GM21515 (cell line): ENCODE results near the gene MRPL11.

ENCODE experiments used
- ATAC-seq: cut with Tn5 transposase; IDR thresholded peaks from one replicate; pipeline ENCODE4 v1.9.1; 2021; ENCODE audit not compliant: unreplicated experiment

The MRPL11 gene

DNA sequence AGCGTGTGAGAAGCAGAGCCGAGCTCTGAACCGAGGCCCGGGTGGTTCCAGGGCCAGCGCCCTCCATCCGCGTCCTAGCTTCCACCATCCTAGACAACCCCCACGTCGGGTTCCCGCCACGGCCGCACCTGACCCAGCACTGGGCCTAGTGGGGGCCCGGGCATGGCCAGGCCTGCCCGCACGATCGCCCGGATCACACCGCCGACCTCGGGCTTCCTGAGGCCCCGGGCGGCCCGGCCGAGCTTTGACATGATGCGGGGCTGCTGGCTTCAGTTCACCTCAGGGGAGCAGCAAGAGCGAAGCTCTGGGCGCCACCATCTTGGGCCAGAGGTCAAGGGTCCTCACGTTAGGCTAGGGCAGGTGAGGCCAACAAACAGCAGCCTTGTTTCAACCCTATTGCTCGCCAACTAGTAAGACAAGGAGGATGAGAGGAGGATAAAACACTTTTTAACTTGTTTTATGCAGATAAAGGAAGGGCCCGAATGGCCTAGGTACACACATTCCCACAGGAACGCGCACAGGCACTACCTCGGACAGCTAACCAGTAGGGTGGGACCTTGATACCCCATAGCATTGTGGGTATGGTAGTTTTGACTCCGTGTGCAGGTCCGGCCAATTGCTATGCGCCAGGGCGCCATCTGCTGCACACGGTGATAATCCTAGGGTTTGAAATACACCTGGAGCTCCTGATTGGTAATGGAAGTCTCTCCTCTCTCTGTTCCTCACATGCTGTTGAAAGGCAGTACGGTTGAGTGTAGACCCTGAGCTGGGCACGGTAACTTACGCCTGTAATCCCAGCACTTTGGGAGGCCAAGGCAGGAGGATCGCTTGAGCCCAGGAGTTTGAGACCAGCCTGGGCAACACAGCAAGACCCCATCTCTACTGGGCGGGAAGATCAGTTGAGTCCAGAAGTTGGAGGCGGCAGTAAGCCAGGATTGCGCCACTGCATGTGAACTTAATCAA is at the start of gene MRPL11:
Gene MRPL11, minus strand, starts transcription at position 345 of the 963 bp plus-strand sequence. Its CDS starts 94 bp downstream, at position 251.
- peak; percentile 93 for ATAC-seq

DNA sequence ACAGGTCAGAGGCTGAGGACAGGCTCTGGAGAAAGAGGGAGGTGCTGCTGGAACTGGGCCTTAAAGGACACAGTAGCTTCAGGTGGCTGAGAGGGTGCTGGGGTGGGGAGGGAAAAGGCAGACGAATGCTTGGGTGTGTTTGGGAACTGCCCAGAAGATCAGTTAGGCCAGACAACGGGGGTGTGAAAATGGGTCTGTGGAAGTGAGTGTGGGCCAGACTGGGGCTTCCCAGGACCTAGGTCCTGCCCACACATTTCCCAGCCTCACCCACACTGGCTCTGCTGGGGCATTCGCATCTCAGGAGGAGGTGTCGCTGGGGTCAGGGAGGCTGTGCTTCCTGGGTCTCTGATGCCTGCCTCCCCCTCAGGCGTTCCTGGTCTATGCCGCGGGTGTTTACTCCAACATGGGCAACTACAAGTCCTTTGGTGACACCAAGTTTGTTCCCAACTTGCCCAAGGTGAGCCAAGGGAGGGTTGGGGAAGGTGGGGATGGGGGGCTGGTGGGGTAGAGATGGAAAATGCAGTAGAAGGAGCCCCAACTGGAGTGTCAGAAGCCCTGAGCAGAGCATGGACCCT is 46.2 kb upstream of the MRPL11 start:
- no peak for ATAC-seq

DNA sequence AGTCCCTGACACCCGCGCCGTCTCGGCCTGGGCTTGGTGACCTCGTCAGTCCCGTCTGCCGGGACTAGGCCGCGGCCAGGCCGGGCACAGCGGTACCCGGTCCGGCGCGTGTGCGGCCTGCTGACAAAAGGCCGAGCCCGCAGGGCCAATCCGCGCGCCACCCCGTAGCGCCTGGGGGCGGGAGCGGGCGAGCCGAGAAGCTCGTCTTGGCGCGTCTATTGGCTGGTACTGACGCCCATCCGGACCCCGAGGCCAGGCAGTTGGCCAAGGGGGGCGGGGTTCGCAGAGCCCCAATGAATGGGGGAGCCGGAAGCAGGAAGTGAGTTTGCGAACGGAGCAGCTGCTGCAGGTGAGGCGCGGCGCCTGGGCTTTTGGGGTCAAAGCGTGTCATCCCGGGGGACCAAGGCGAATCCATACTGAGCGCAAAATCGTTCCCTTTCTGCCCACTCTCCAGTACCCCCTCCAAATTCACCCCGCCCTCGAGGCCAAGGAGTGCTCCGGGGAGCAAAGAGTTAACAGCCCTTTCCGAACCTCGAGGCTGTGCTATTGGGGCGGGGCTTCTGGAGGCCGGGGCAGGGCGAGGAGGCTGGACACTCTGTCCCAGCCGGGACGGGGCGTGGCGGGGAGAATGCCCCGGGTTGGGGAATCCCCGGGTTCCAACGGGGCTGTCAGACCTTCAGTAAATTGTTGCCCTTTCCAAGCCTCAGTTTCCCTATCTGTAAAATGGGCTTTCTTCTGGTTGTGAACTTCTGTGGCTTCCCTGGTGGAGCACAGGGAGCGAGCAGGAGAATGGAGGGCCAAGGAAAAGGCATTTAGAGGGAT is 41.7 kb upstream of the MRPL11 start, which contains the start of gene DPP3:
Gene DPP3, plus strand, starts transcription at position 318 of the 822 bp plus-strand sequence. CDS start 1,767 bp downstream, outside the sequence.
- peak; percentile 80 for ATAC-seq

DNA sequence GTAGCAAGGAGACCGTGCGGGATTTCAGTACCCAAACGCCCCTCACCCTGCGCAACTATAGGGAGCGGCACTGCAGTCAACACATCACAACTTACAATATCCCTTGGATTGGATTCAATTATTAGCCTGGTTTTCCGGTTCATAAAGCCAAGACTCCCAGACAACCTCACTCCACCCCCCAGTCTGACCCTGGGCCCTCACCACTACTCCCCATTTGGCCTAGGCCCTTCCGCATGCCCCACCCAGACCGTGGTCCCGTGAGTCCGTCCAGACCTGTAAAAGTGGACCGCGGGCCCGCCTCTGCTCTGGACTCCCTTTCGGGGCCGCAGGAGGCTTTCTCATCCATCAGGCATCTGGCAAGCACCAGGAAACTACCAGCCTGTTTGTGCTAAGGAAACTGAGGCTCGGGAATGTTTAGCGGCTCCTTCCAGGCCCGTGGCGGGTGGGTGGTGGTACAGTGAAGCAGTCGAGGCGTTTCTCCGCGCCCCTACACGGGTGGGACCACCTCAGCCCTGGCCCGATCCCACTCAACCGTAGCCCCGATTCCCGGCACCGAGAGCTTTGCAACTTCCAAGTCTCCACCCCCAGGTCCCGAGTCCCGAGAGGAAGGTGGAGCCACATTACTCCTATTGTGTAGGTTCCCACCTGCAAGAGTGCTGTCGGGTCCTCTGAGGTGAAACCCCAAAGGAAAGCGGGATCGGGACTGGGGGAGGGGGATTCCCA is 40.9 kb upstream of the MRPL11 start:
- no peak for ATAC-seq

GRCh38 chr11:66478729-66479393 is 40.2 kb upstream of the MRPL11 start:
- ATAC-seq: no peak

DNA sequence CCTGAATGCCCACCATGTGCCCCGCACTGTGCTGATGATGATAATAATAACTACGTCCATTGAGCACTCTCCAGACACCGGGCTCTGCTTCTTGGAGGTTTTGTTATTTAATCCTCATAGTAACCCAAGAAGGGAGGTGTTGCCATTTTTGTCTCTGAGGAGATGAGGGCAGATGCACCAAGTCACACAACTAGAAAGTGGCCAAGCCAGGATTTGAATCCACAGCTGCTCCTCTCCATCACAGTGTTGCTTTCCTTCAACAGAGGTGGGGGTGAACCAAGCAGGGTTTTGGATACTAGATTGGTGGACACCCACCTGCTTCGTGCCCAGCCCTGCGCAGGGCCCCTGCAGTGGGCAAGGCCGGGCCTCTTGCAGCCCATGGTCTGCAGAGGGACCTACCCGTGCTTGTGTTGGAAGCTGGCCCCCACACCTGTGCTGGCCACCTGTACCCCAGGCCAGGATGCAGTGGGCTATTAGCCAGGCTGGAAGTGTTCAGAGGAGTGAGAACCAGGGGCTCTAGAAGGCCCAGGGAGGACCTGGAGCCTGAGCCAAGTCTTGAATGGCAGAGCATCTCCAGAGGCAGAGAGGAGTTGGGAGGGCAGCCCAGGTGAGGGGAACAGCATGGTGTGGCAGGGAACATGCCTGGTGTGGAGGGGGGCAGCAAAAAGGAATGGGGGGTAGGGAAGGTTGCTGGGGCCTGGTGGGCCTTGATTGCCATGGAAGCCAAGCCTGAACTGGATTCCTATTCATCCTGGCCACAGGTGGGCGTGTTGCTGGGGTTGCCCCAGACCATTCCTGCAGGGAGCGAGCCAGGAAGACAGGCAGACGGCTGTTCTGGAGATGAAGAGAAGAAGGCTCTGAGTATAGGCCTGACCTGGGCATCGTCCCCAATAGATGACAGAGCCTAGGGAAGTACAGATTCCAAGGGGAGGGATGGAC is 38.9 kb upstream of the MRPL11 start:
- no peak for ATAC-seq

GRCh38 chr11:66476841-66477251 is 38.2 kb upstream of the MRPL11 start:
- no peak for ATAC-seq

DNA sequence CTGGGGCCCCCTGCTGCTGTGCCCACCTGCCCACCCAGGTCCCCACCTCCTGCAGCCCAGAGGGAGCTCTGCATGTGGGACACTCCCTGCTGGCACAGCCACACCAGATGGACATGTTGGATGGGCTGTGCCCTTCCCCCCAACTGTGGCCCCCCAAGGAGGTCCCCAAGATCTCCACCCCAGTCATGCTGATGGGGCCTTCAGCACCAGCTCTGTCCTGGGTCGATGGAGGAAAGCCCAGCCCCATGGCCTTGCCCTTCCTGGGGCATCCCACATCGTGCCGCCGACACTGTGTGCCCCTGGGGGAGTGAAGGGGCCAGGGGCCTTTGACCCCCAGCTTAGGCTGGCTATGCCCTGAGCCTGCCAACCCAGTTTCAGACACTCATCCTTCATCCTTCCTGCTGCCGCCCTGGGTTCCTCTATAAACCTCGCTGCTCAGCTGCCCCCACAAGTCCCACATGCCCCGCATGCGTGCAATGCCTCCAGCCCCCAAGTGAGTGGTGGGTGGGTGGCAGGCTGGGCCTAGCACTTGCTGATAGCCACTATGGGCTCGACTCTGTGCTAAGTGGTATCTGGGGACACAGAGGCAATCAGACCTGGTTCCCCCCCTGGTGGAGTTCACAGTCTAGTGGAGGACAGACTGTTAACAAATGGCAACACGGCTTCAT is 37.7 kb upstream of the MRPL11 start:
- no peak for ATAC-seq

DNA sequence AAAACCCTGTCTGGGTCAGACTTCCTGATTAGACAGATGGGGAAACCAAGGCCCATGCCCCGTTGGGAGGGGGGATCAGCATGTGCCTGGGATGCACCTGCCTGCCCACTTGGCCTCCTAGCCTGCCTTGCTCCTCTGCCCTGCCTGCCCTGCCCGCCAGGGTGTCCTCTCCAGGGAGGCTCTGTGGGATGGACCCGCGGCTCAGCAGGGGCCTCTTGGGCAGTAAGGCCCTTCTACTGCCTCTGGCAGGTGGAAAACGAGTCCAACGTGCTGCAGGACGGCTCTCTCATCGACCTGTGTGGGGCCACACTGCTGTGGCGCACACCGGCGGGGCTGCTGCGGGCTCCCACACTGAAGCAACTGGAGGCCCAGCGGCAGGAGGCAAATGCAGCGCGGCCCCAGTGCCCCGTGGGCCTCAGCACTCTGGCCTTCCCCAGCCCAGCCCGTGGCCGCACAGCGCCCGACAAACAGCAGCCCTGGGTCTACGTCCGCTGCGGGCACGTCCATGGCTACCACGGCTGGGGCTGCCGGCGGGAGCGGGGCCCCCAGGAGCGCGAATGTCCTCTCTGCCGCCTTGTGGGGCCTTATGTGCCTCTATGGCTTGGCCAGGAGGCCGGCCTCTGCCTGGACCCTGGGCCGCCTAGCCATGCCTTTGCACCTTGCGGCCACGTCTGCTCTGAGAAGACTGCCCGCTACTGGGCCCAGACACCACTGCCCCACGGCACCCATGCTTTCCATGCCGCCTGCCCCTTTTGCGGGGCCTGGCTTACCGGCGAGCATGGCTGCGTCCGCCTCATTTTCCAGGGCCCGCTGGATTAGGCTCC is 36.9 kb upstream of the MRPL11 start:
- no peak for ATAC-seq

DNA sequence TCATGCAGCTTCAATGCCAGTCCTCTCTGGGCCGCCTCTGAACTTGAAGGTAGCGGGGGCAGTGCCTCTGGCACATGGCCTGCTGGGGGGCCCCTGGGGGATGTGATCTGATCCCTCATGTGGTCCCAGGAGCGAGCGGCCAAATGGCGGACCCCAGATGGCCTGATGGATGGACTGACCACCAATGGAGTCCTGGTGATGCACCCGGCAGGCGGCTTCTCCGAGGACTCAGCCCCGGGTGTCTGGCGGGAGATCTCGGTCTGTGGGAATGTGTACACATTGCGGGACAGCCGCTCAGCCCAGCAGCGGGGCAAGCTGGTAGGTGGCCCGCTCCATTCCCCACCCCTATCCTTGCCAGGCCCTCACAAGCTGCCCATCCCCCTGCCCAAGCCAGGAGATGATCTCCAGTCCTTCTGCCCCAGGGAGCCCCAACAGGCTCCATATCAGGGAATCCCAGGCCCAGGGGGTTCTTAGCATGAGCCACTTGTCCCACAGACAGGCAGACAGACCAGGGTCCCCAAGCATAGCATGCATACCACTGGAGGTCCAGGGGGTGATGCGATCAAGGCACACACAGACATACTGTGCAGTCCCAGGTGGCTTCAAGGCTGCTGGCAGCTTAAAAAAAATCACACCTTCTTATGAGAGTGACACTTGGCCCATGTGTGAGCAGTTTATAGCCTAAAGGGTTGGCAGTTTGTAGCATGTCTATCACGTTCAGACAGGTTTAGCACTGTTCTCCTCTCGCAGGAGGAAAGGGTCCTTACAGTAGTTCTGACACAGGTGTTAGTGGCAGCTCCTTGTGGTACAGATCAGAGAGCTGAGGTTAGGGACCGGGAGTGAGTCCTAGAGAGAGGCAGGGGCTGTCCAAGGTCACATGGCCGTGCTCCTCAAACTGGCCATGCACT is 35.2 kb upstream of the MRPL11 start:
- no peak for ATAC-seq

DNA sequence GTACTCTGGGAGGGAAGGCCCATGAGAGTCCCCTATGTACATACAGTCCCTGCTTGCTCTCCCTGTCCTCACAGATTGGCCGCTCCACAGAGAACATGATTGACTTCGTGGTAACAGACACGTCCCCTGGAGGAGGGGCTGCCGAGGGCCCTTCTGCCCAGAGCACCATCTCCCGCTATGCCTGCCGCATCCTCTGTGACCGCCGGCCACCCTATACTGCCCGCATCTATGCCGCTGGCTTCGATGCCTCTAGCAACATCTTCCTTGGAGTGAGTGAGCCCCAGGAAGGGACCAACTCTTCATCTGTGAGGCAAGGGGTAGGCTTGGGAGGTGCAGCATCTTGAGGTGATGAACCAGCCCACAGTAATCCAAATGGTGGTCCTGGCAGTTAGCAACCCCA is 34.5 kb upstream of the MRPL11 start:
- ATAC-seq: no peak

DNA sequence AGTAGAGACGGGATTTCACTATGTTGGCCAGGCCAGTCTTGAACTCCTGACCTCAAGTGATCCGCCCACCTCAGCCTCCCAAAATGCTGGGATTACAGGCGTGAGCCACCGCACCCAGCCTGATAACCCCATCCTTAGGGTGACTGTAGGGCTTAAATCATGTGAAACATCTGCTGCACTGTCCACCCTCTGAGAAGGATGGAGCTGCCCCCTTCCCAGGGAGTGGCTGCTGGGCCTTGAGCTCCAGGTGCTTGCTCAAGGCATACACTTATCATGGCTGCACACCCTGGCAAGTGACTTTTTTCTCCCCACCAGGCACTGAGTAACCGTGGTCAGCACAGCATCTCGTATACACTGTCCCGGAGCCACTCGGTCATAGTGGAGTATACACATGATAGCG is 33.4 kb upstream of the MRPL11 start:
- no peak for ATAC-seq

DNA sequence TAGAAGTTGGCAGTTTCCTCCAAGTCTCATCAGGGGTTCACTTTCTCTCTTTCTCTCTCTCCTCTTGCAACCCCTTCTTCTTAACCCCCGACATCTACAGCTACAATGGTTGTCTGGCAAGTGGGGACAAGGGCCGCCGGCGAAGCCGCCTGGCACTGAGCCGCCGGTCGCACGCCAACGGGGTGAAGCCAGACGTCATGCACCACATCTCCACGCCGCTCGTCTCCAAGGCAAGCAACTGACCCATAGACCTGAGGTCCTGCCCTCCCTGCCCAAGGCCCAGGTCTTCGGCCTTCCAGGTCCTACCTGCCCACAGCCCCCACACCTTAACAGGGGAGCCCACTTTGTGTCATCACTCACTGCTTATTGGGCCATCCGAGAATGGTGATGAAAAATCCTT is 32.5 kb upstream of the MRPL11 start:
- ATAC-seq: no peak

DNA sequence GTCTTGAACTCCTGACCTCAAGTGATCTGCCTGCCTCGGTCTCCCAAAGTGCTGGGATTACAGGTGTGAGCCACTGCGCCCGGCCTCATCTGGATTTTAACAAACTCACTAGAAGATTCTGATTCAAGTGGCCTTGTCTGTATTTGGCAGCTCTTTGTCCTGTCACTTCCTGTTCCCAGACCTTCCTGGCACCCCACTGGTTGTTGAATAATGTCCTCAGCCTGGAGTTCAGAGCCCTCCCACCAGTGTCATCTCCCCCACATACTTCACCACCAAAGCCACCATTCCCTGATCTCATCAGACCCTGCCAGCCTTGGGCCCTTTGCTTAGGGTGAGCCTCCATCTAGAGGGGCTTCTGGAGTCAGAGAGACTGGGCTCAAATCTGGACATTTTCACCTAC is 31.4 kb upstream of the MRPL11 start:
- ATAC-seq: no peak

DNA sequence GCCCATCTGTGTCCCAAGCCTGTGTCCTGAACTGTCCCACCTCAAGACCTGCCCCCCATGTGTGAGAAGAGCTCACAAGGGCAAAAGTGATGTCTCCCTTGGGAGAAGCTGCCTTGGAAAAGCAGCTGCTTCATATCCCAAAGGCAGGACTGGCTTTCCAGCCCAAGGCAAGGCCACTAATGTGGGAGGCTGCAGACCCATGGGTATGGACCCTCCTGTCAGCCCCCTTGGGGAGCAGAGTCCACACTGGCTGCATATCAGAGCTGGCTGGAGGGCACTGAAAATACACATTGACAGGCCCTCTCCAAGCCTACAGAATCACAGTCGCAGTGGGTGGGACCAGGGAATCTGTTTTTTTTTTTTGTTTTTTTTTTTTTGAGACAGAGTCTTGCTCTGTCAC is 30.8 kb upstream of the MRPL11 start:
- no peak for ATAC-seq

DNA sequence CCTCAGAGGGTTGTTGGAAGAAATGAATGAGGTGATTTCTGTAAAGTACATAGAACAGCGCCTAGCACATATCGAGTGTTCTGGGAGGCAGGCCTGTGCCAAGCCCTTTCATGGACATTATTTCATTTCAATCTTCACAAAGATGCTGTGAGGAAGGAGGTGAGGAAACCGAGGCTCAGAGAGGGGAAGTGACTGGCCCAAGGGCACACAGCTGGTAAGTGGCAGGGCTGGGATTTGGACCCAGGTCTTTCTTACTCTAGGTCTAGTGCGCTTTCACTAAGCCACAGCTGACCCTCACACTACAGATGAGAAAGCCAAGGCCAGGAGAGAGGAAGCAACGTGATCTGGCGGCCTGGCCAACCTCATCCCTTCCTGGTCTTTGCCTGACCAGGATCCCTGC is 30.0 kb upstream of the MRPL11 start:
- no peak for ATAC-seq

- ATAC-seq: no peak
Observed at GRCh38 chr11:66467756-66468155, 29.1 kb upstream of the MRPL11 start.
